Upper lobe of right lung (tissue), 1 donor: Measurements from ENCODE around the gene SYK. TPM values are rescaled to one million over a fixed set of nuclear protein-coding genes. Genes with fewer than 3 reads are reported as not detected.
A peak's percentile ranks its signal among the peaks of the same experiment; 100 is the strongest.

Experiments used
- ATAC-seq: fragments of 200-7000 bp; cut with Tn5 transposase; one replicate; pipeline ENCODE4 v1.9.1; 2020; ENCODE audit warnings: mild to moderate bottlenecking, moderate library complexity
- DNase-seq: peaks from one replicate; pipeline ENCODE4 v3.0.0-alpha.2; 2020
- H3K27ac ChIP-seq: fragments of 200-600 bp; one replicate; pipeline ENCODE4 v1.8.0; 2022
- H3K27me3 ChIP-seq: fragments of 200-600 bp; one replicate; pipeline ENCODE4 v1.8.0; 2022; ENCODE audit warnings: mild to moderate bottlenecking
- H3K36me3 ChIP-seq: fragments of 200-600 bp; one replicate; pipeline ENCODE4 v1.8.0; 2022
- H3K4me1 ChIP-seq: fragments of 200-600 bp; one replicate; pipeline ENCODE4 v1.8.0; 2022
- H3K4me3 ChIP-seq: fragments of 200-600 bp; one replicate; pipeline ENCODE4 v1.8.0; 2022; ENCODE audit warnings: mild to moderate bottlenecking
- H3K9me3 ChIP-seq: fragments of 200-600 bp; one replicate; pipeline ENCODE4 v1.8.0; 2022
- CTCF ChIP-seq: fragments of 200-600 bp; IDR thresholded peaks from one replicate; pipeline ENCODE4 v1.8.0; 2022; ENCODE audit warnings: antibody characterized with exemption
- intact Hi-C: fragments of 100-400 bp; cut with DNase I; formaldehyde crosslinking; loops from one replicate; pipeline ENCODE4 v1.11.0; 2022
- total RNA-seq: library from RNA; stranded (reverse); fragmentation: NEBNext Ultra II Directional; extraction: Animal tissue kit (Norgen Biotek cat#: 25700); gene quantifications from one replicate; pipeline ENCODE4 v1.2.1, GENCODE V29; 2021
- donor health status: DM: no; HTN: yes; CAD: no; lungs with severe emphysema.

Gene SYK
- total RNA-seq, 1 donor from 2014 or later, result 63.8 TPM

GRCh38 chr9:90846770-90847419 is 45.3 kb downstream of the SYK start:
- Histone ChIP-seq H3K27ac (no peak overlapping the region), H3K4me1 (no peaks in the 10 kb centered on the region), H3K4me3 (no peak overlapping the region), H3K36me3 (peaks cover 27% of the 10 kb centered on the region), H3K27me3 (no peaks in the 10 kb centered on the region), H3K9me3 (no peaks in the 10 kb centered on the region)
- intact Hi-C loops, result no loop called here
- no peak for TF ChIP-seq CTCF
- ATAC-seq (no peak), DNase-seq (peak; percentile 1)

- peak; percentile 21 for DNase-seq
- Histone ChIP-seq H3K4me3 (no peak overlapping the region), H3K27ac (no peak overlapping the region), H3K36me3 (peaks cover 27% of the 10 kb centered on the region), H3K4me1 (no peaks in the 10 kb centered on the region), H3K9me3 (no peaks in the 10 kb centered on the region), H3K27me3 (no peaks in the 10 kb centered on the region)
- no peak for TF ChIP-seq CTCF
- intact Hi-C loops, result no loop called here
- ATAC-seq, result peak; percentile 42
Measured at GRCh38 chr9:90847971-90848370, 46.4 kb downstream of the SYK start.

GRCh38 chr9:90848866-90849265 is 47.2 kb downstream of the SYK start:
- Histone ChIP-seq H3K27ac (no peak overlapping the region), H3K4me1 (no peaks in the 10 kb centered on the region), H3K36me3 (peaks cover 27% of the 10 kb centered on the region), H3K9me3 (no peaks in the 10 kb centered on the region), H3K27me3 (no peaks in the 10 kb centered on the region), H3K4me3 (no peak overlapping the region)
- DNase-seq, result peak; percentile 42
- no peak for ATAC-seq
- intact Hi-C loops, result no loop called here
- TF ChIP-seq CTCF, result no peak

GRCh38 chr9:90851444-90851843 is 49.8 kb downstream of the SYK start:
- peak; percentile 30 for DNase-seq
- peaks cover 21% of the 10 kb centered on the region for H3K36me3 ChIP-seq
- H3K4me1 ChIP-seq, result no peaks in the 10 kb centered on the region
- intact Hi-C loops, result no loop called here
- no peak overlapping the region for H3K4me3 ChIP-seq
- no peaks in the 10 kb centered on the region for H3K9me3 ChIP-seq
- no peaks in the 10 kb centered on the region for H3K27me3 ChIP-seq
- H3K27ac ChIP-seq, result no peak overlapping the region
- no peak for TF ChIP-seq CTCF
- no peak for ATAC-seq

- intact Hi-C loops, result no loop called here
- Histone ChIP-seq H3K36me3 (peaks cover 12% of the 10 kb centered on the region), H3K9me3 (no peaks in the 10 kb centered on the region), H3K27ac (no peak overlapping the region), H3K27me3 (no peaks in the 10 kb centered on the region), H3K4me1 (peaks cover 4% of the 10 kb centered on the region), H3K4me3 (no peak overlapping the region)
- ATAC-seq (no peak), DNase-seq (peak; percentile 47)
- no peak for TF ChIP-seq CTCF
Measured at GRCh38 chr9:90853945-90854344, 52.3 kb downstream of the SYK start.
